Measurements from ENCODE around the gene C12orf54. TPM values are rescaled to one million over a fixed set of nuclear protein-coding genes. Genes with fewer than 3 reads are reported as not detected.

The C12orf54 gene
- total and polyA plus RNA-seq, 2 of the 13 experiments (the other 11 are each of a cell fraction or from before 2014, with no cell fraction given): not detected

- Histone ChIP-seq H3K36me3 (replicated peaks in 1 of 2; ENCODE audit: control insufficient read depth in 1 of 2, insufficient read depth in 2 of 2, low read length in 2 of 2) (no peaks in the 10 kb centered on the region), H3K4me3 (replicated peaks in 1 of 3; ENCODE audit: insufficient read depth in 1 of 3, low read depth in 2 of 3, low read length in 3 of 3) (no peak overlapping the region), H3K79me2 (ENCODE audit: insufficient read depth, low read length) (no peaks in the 10 kb centered on the region), H3K4me1 (ENCODE audit: insufficient read depth, low read length) (no peaks in the 10 kb centered on the region), H3K9ac (ENCODE audit: insufficient read depth, low read depth, low read length) (no peak overlapping the region), H2AFZ (ENCODE audit: low read length) (no peak overlapping the region), H3K9me3 (ENCODE audit: low read length) (no peaks in the 10 kb centered on the region), H4K20me1 (ENCODE audit: insufficient read depth, low read length) (no peaks in the 10 kb centered on the region), H3K27ac (ENCODE audit: extremely low read length, insufficient read depth, low read length) (no peak overlapping the region), H3K27me3 (ENCODE audit: control insufficient read depth in 1 of 2, insufficient read depth in 2 of 2, low read length in 2 of 2) (no peaks in the 10 kb centered on the region), H3K4me2 (ENCODE audit: low read depth, low read length) (no peak overlapping the region)
- in situ Hi-C loops (cut with HindIII; ENCODE audit: extremely low pct_ligation_motif_present, low pct_unique_long_range_greater_than_20kb): no loop called here
- ChIA-PET POLR2A (no interaction called here), CTCF (ENCODE audit: low intra/inter-chr PET ratio, low total read pairs) (no interaction called here)
- 0% methylated on average over 1 of the region's 1 CpG for WGBS (ENCODE audit: low lambda C conversion rate)
- TF ChIP-seq ZNF124 (CRISPR knock-in tag; IDR thresholded peaks at IDR 0.05): no peak
- TF ChIP-seq EHMT2 (IDR thresholded peaks at IDR 0.05; ENCODE audit: borderline replicate concordance, low read depth, low read length): no peak
- no peak for TF ChIP-seq POGZ (CRISPR knock-in tag; IDR thresholded peaks at IDR 0.05)
- ATAC-seq (no peak), DNase-seq (ENCODE audit: low spot score) (no peak), FAIRE-seq (no peak)
- BruUV-seq (replicated peaks): no TSS peak
- intact Hi-C loops (cut with micrococcal nuclease; ENCODE audit: unreplicated experiment): no loop called here
These were observed 54.3 kb downstream of the C12orf54 start for GRCh38 chr12:48536602-48537001.

DNA sequence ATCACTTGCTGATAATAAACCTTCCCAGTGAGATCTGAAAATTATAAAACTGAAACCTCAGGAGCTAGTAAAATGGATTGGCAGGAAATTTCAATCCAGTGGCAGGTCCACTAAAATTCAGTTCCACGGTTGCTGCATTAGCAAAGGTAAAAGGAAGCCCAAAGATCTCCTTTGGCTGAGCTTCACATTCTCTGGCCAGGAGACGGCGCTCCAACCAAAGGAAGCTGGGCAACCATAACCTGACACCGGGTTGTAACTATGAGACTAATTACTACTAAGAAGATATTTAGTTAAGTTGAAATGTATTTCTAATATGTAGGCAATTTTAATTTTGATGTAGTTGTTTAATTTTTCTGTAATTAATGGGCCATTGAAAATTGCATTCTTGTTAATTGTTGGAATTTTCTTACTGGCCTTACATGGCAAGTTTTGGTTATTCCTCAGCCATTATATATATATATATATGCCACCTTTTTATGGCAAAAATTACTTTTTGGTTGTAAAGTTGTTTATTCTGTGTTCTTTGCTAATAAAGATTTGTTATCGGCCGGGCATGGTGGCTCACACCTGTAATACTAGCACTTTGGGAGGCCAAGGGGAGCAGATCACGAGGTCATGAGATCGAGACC, 60.1 kb downstream of the C12orf54 start:
- H3K4me3 ChIP-seq (replicated peaks in 1 of 3; ENCODE audit: insufficient read depth in 1 of 3, low read depth in 2 of 3, low read length in 3 of 3): no peak overlapping the region
- FAIRE-seq (peak; percentile 18), ATAC-seq (peak; percentile 75), DNase-seq (ENCODE audit: low spot score) (peak; percentile 27)
- H3K4me1 ChIP-seq (ENCODE audit: insufficient read depth, low read length): no peaks in the 10 kb centered on the region
- no peaks in the 10 kb centered on the region for H4K20me1 ChIP-seq (ENCODE audit: insufficient read depth, low read length)
- H3K79me2 ChIP-seq (ENCODE audit: insufficient read depth, low read length): no peaks in the 10 kb centered on the region
- TF ChIP-seq, protein P1, sequence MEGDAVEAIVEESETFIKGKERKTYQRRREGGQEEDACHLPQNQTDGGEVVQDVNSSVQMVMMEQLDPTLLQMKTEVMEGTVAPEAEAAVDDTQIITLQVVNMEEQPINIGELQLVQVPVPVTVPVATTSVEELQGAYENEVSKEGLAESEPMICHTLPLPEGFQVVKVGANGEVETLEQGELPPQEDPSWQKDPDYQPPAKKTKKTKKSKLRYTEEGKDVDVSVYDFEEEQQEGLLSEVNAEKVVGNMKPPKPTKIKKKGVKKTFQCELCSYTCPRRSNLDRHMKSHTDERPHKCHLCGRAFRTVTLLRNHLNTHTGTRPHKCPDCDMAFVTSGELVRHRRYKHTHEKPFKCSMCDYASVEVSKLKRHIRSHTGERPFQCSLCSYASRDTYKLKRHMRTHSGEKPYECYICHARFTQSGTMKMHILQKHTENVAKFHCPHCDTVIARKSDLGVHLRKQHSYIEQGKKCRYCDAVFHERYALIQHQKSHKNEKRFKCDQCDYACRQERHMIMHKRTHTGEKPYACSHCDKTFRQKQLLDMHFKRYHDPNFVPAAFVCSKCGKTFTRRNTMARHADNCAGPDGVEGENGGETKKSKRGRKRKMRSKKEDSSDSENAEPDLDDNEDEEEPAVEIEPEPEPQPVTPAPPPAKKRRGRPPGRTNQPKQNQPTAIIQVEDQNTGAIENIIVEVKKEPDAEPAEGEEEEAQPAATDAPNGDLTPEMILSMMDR (CRISPR knock-in tag; IDR thresholded peaks at IDR 0.05): peak; percentile 80
- no peak for TF ChIP-seq TBP (CRISPR knock-in tag; IDR thresholded peaks at IDR 0.05)
- TF ChIP-seq SMC3 (IDR thresholded peaks at IDR 0.05; ENCODE audit: low read length): peak; percentile 82
- peak; percentile 84 for TF ChIP-seq STAG1 (CRISPR knock-in tag; IDR thresholded peaks at IDR 0.05)
- TF ChIP-seq SNAPC2 (CRISPR knock-in tag; IDR thresholded peaks at IDR 0.05): no peak
- TF ChIP-seq XRCC5 (optimal IDR thresholded peaks at IDR 0.05; ENCODE audit: low read length): peak; percentile 40
- peak; percentile 69 for TF ChIP-seq RAD21 (CRISPR knock-in tag; IDR thresholded peaks at IDR 0.05)
- ChIA-PET CTCF (ENCODE audit: low intra/inter-chr PET ratio, low total read pairs) (interaction anchor here (1.2 to 1.8 kb wide), 3 partner anchors 74 to 253 kb away, joined by 3 to 24 read pairs (median 5); no protein-coding TSS in a partner anchor), POLR2A (no interaction called here)
- H3K4me2 ChIP-seq (ENCODE audit: low read depth, low read length): no peak overlapping the region
- H3K9ac ChIP-seq (ENCODE audit: insufficient read depth, low read depth, low read length): no peak overlapping the region
- H3K9me3 ChIP-seq (ENCODE audit: low read length): no peaks in the 10 kb centered on the region
- no peaks in the 10 kb centered on the region for H3K36me3 ChIP-seq (replicated peaks in 1 of 2; ENCODE audit: control insufficient read depth in 1 of 2, insufficient read depth in 2 of 2, low read length in 2 of 2)
- H2AFZ ChIP-seq (ENCODE audit: low read length): no peak overlapping the region
- 30% methylated on average over 8 of the region's 8 CpGs for whole genome bisulfite sequencing (ENCODE audit: low lambda C conversion rate)
- intact Hi-C loops (cut with micrococcal nuclease; ENCODE audit: unreplicated experiment): loop anchor here (1.0 kb wide), 2 partner anchors 76 to 254 kb away; no protein-coding TSS in a partner anchor
- in situ Hi-C loops (cut with HindIII; ENCODE audit: extremely low pct_ligation_motif_present, low pct_unique_long_range_greater_than_20kb): loop anchor here (5.0 kb wide), 1 partner anchor 75 kb away; no protein-coding TSS in a partner anchor
- H3K27ac ChIP-seq (ENCODE audit: extremely low read length, insufficient read depth, low read length): no peak overlapping the region
- BruUV-seq (replicated peaks): no TSS peak
- no peaks in the 10 kb centered on the region for H3K27me3 ChIP-seq (ENCODE audit: control insufficient read depth in 1 of 2, insufficient read depth in 2 of 2, low read length in 2 of 2)
